ENCODE data around the gene CFD.
"Not testable (repeated sequence)": the region's sequence is repeated elsewhere in the genome, so short reads cannot be mapped to it uniquely, and the experiment has no call there.

The CFD gene

GRCh38 chr19:852136-853013, 7.1 kb upstream of the CFD start, which contains the start of gene ELANE:
TSS of gene ELANE (plus strand) at chr19:852303. CDS start at chr19:852329, 26 bp downstream.
- no peak for DNase-seq (ENCODE audit: extremely low read depth in 1 of 2, low read depth in 1 of 2)

GRCh38 chr19:853014-853585, 6.4 kb upstream of the CFD start:
- DNase-seq (ENCODE audit: extremely low read depth in 1 of 2, low read depth in 1 of 2), result no peak

GRCh38 chr19:853614-854220, 5.7 kb upstream of the CFD start:
- not testable (repeated sequence) for DNase-seq (ENCODE audit: extremely low read depth in 1 of 2, low read depth in 1 of 2)

GRCh38 chr19:854549-854948, 4.9 kb upstream of the CFD start:
- no peak for DNase-seq (ENCODE audit: extremely low read depth in 1 of 2, low read depth in 1 of 2)

DNA sequence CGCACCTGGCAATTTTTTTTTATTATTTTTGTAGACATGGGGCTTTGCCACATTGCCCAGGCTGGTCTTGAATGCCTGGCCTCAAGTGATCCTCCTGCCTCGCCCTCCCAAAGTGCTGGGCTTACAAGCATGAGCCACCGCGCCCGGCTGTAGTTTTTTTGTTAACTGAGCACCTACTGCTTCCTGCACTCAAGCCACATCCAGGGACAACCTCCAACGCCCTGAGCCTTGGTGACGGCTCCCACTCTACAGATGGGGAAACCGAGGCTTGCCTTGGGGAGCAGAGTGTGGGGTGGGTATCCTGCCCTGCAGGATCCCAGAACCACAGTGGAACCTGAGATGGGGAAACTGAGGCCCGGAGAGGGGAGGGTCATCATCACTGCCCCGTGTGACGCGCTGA, 4.3 kb upstream of the CFD start:
- no peak for DNase-seq (ENCODE audit: extremely low read depth in 1 of 2, low read depth in 1 of 2)

DNA sequence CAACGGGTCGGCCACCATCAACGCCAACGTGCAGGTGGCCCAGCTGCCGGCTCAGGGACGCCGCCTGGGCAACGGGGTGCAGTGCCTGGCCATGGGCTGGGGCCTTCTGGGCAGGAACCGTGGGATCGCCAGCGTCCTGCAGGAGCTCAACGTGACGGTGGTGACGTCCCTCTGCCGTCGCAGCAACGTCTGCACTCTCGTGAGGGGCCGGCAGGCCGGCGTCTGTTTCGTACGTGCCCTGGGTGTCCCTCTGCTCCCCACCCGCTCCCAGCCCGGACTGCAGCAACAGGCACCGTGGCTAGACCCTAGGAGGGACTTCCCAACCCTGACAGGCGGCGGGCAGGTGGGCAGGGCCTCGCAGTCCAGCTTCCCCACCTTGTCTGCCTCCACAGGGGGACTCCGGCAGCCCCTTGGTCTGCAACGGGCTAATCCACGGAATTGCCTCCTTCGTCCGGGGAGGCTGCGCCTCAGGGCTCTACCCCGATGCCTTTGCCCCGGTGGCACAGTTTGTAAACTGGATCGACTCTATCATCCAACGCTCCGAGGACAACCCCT, 3.8 kb upstream of the CFD start:
- DNase-seq (ENCODE audit: extremely low read depth in 1 of 2, low read depth in 1 of 2), result no peak

GRCh38 chr19:858284-858683, 1.2 kb upstream of the CFD start:
- DNase-seq (ENCODE audit: extremely low read depth in 1 of 2, low read depth in 1 of 2), result no peak

GRCh38 chr19:861141-861755, 1.8 kb downstream of the CFD start:
- DNase-seq (ENCODE audit: extremely low read depth in 1 of 2, low read depth in 1 of 2), result no peak

GRCh38 chr19:861756-862580, 2.5 kb downstream of the CFD start:
- DNase-seq (ENCODE audit: extremely low read depth in 1 of 2, low read depth in 1 of 2), result peak; percentile 35 to 62

DNA sequence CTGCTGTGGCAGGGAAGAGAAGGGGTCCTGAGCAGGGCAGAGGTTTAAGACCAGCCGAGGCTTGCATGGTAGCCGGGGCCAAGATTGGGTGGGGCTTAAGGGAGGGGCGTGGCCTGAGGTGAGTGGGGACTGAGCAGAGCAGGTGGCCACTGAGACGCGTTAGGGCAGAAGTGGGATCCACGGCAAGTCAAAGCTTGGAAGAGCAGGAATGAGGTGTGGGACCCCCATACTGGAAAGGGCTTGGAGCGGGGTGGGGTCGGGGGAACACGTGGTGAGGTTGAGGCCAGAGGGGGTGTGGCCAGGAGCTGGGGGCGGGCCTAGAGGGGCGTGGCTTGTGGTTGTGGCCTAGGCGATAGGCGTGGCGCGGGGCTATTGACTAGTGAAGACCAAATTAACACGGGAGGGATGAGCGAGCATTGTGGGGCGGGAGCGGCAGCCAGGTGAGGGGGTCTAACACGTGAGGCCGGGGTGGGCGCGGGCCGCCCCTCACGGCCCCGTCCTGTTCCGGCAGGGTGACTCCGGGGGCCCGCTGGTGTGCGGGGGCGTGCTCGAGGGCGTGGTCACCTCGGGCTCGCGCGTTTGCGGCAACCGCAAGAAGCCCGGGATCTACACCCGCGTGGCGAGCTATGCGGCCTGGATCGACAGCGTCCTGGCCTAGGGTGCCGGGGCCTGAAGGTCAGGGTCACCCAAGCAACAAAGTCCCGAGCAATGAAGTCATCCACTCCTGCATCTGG, 3.3 kb downstream of the CFD start:
- DNase-seq (ENCODE audit: extremely low read depth in 1 of 2, low read depth in 1 of 2), result peak; percentile 49 to 70

DNA sequence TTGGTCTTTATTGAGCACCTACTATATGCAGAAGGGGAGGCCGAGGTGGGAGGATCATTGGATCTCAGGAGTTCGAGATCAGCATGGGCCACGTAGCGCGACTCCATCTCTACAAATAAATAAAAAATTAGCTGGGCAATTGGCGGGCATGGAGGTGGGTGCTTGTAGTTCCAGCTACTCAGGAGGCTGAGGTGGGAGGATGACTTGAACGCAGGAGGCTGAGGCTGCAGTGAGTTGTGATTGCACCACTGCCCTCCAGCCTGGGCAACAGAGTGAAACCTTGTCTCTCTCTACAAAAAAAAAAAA, 3.8 kb downstream of the CFD start:
- DNase-seq (ENCODE audit: extremely low read depth in 1 of 2, low read depth in 1 of 2), result no peak

DNA sequence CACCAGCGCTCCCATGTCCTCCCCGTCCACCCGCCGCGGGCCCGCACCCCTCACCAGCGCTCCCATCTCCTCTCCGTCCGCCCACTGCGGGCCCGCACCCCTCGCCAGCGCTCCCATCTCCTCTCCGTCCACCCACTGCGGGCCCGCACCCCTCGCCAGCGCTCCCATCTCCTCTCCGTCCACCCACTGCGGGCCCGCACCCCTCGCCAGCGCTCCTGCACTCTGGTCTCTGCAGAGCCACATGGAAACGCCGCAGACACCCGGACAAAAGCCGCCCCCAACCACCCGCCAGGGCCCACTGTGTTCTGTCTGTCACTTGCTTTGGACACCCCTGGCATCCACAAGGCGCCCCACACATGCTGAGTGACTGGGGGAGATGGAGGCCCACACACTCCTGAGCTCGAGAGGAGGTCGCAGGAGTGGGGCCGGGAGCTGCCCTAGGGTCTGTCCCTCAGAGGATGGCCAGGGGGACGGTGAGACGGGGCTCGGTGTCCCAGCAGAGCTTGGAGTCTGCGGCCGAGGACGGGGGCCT, 7.4 kb downstream of the CFD start:
- no peak for DNase-seq (ENCODE audit: extremely low read depth in 1 of 2, low read depth in 1 of 2)

- no peak for DNase-seq (ENCODE audit: extremely low read depth in 1 of 2, low read depth in 1 of 2)
Measured at GRCh38 chr19:867301-867793, 7.9 kb downstream of the CFD start.

GRCh38 chr19:867855-868457, 8.5 kb downstream of the CFD start:
- no peak for DNase-seq (ENCODE audit: extremely low read depth in 1 of 2, low read depth in 1 of 2)

GRCh38 chr19:868458-869244, 9.2 kb downstream of the CFD start:
- no peak for DNase-seq (ENCODE audit: extremely low read depth in 1 of 2, low read depth in 1 of 2)

DNA sequence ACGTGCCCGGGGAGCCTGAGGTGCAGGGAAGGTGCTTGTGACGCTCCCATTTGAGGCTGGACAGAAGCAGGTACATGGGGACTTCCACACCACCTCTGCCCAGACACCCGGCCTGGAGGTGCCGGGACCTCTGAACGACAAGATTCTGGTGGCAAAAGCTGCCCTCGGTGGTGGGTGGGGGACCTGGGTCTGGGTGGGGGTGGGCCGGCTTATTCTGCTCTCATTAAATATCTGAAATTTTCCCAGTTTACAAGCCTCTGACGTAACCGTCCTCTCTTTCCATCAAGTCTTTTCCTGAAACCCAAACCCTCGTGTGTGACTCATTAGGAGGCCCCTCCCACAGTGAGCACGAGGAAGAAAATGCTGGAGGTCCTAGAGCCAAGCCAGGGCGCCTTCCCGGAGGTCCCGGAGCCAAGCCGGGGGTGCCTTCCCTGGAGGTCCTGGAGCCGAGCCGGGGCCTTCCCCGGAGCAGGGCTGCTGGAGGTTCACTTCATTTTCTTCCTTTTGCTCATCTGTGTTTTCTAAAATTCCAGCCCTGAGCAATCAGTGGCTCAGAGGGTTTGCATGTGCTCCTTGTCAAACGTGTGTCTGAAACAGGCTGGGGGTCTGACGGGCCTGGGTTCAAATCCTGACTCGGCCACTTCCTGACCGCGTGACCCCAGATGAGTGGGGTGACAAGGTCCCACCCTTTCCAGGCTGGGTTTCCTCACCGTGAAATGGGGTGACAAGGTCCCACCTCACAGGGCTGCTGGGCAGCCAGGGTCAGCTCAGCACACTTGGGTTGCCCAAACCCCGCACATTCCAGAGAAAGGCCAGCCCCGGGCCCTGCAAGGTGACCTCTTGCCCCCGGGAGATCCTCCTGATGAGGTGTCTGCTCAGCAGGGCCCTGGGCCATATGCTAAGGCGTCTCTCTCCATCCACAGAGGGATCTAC, 10.0 kb downstream of the CFD start:
- DNase-seq (ENCODE audit: extremely low read depth in 1 of 2, low read depth in 1 of 2), result no peak

DNA sequence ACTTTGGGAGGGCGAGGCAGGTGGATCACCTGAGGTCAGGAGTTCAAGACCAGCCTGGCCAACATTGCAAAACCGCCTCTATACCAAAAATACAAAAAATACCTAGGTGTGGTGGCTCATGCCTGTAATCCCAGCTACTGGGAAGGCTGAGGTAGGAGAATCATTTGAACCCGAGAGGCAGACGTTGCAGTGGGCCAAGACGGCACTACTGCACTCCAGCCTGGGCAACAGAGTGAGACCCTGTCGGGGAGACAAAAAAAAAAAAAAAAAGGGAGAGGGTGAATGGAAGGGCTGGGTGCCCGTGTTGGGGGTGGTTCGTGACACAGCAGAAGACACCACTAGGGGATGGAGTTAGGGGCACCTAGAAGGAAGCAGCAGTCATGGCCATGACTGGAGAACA, 10.8 kb downstream of the CFD start:
- DNase-seq (ENCODE audit: extremely low read depth in 1 of 2, low read depth in 1 of 2), result no peak
